ENCODE measurements around the gene GRHL1.

The GRHL1 gene

DNA sequence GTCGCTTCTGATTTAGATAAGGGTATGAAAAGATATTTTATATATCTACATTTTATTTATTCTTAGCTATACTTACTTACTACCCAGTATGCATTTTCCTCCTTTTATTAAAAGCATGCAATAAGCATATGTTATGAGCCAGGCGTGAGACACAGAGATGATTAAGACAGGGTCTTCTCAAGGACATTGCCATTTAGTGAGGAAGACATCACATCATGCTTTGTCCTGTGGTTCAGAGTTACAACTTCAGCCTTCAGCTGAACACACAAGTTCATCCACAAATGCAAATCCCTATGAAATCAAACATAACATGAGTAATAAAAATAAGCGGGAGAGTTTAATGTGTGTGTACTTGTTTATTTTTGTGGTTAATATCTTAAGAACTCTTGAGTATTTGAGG, 30.2 kb downstream of the GRHL1 start:
- POLR2A ChIA-PET, result no interaction called here
- no peak overlapping the region for H3K4me3 ChIP-seq (ENCODE audit: low read depth, low read length)
- TF ChIP-seq, protein P1, sequence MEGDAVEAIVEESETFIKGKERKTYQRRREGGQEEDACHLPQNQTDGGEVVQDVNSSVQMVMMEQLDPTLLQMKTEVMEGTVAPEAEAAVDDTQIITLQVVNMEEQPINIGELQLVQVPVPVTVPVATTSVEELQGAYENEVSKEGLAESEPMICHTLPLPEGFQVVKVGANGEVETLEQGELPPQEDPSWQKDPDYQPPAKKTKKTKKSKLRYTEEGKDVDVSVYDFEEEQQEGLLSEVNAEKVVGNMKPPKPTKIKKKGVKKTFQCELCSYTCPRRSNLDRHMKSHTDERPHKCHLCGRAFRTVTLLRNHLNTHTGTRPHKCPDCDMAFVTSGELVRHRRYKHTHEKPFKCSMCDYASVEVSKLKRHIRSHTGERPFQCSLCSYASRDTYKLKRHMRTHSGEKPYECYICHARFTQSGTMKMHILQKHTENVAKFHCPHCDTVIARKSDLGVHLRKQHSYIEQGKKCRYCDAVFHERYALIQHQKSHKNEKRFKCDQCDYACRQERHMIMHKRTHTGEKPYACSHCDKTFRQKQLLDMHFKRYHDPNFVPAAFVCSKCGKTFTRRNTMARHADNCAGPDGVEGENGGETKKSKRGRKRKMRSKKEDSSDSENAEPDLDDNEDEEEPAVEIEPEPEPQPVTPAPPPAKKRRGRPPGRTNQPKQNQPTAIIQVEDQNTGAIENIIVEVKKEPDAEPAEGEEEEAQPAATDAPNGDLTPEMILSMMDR (IDR thresholded peaks at IDR 0.05; ENCODE audit: insufficient read depth, low read length, missing control alignments), result no peak
- DNase-seq (ENCODE audit: low read depth, low spot score), result no peak
- CTCF ChIA-PET, result interaction anchor here (0.7 to 8.4 kb wide), 7 partner anchors 10 to 212 kb away, joined by 3 to 67 read pairs (median 44); no protein-coding TSS in a partner anchor

DNA sequence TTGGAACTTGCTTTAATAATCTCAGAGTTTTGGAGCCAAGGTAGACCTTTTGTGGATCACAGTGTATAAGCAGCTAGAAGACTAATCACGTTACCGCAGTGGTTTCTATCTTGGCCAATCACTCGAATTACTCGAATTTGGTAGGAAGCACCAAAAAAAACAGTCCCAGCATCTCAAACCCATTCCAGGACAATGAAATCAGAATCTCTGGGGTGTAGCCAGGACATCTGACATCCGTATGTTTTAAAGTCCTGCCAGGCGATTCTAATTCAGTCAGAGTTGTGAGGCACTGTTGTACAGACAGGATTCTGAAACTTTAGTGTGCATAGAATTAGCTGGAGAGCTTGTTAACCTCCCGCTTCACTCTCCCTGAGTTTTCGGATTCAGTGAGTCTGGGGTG, 30.8 kb downstream of the GRHL1 start:
- TF ChIP-seq, protein P1 (IDR thresholded peaks at IDR 0.05; ENCODE audit: insufficient read depth, low read length, missing control alignments), result no peak
- ChIA-PET CTCF (interaction anchor here (1.1 to 8.4 kb wide), 9 partner anchors 11 to 212 kb away, joined by 3 to 67 read pairs (median 14); no protein-coding TSS in a partner anchor), POLR2A (no interaction called here)
- H3K4me3 ChIP-seq (ENCODE audit: low read depth, low read length), result no peak overlapping the region
- DNase-seq (ENCODE audit: low read depth, low spot score), result peak; percentile 80

DNA sequence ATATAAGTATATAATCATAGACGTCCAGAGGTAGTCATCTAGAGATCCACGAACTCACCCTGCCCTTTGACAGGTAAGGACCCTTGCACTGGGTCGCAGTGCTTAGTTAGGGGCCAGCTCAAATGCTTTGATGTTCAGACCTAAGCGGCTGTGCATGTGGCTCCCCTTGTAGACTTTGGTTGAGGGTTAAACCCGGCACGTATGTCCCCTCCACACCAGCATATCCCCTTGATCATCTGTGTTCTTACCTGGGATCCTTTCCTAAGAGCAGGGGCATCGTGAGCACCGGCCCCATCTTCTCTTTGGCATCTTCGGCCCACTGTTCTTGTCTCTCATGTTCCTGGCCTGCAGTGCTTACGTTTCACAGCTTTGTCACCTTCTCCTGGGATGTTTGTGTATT, 31.4 kb downstream of the GRHL1 start:
- CTCF ChIA-PET, result interaction anchor here (0.9 to 8.4 kb wide), 11 partner anchors 9 to 506 kb away, joined by 3 to 67 read pairs (median 14); partner anchors contain the start of gene TAF1B
- POLR2A ChIA-PET, result no interaction called here
- TF ChIP-seq, protein P1 (IDR thresholded peaks at IDR 0.05; ENCODE audit: insufficient read depth, low read length, missing control alignments), result no peak
- H3K4me3 ChIP-seq (ENCODE audit: low read depth, low read length), result no peak overlapping the region
- DNase-seq (ENCODE audit: low read depth, low spot score), result no peak

GRCh38 chr2:9983401-9984216, 32.1 kb downstream of the GRHL1 start:
- ChIA-PET CTCF (interaction anchor here (0.7 to 8.4 kb wide), 41 partner anchors 8 to 507 kb away, joined by 3 to 67 read pairs (median 5); partner anchors contain the start of gene TAF1B), POLR2A (interaction anchor here (1.6 kb wide), 1 partner anchor 25 kb away, joined by 4 read pairs; no protein-coding TSS in a partner anchor)
- no peak for DNase-seq (ENCODE audit: low read depth, low spot score)
- TF ChIP-seq, protein P1 (IDR thresholded peaks at IDR 0.05; ENCODE audit: insufficient read depth, low read length, missing control alignments), result no peak
- H3K4me3 ChIP-seq (ENCODE audit: low read depth, low read length), result no peak overlapping the region

DNA sequence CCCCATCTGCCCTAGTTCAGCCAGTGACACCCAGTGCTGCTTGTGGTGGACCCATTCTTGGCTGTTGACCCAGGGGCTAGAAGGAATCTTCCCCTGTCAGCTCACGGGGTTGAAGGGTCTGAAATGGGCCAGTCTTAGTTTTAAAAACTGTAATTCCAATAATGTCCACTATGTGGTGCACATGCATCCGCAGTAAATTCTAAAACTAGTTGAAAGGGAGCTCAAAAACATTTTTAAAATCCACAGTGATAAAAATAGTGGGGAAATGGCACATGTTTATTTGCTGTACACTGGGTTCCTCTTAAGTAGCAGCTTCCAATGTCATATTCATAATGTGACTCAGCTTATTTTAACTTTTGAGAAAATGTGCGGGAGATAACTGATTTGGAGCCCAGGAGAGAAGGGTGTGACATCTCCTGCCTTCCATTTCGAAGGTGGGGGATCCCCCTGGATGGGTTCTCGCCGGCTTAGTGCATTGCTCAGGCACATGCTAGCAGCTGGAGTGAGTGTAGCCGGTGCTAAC, 32.8 kb downstream of the GRHL1 start:
- ChIA-PET CTCF (interaction anchor here (0.6 to 8.4 kb wide), 50 partner anchors 8 to 451 kb away, joined by 3 to 67 read pairs (median 4); partner anchors contain the start of gene TAF1B), POLR2A (interaction anchor here (0.6 to 1.6 kb wide), 3 partner anchors 9 to 64 kb away, joined by 3 to 4 read pairs (median 3); no protein-coding TSS in a partner anchor)
- DNase-seq (ENCODE audit: low read depth, low spot score), result no peak
- no peak overlapping the region for H3K4me3 ChIP-seq (ENCODE audit: low read depth, low read length)
- TF ChIP-seq, protein P1 (IDR thresholded peaks at IDR 0.05; ENCODE audit: insufficient read depth, low read length, missing control alignments), result peak; percentile 19
